Peyer's patch (tissue), 4 donors: ENCODE measurements around the gene OR1L8. TPM values are rescaled to one million over a fixed set of nuclear protein-coding genes. Genes with fewer than 3 reads are reported as not detected.
"Not testable (repeated sequence)": the region's sequence is repeated elsewhere in the genome, so short reads cannot be mapped to it uniquely, and the experiment has no call there.

Experiments
- DNase-seq, 3 donors: peaks; one replicate each; pipeline ENCODE4 v3.0.0-alpha.2; 2017 to 2019
- H3K27ac ChIP-seq, 4 donors: fragments of 200-600 bp; sonication (generic); one replicate each; pipeline ENCODE4 v1.5.1; 2016 to 2019
- H3K27me3 ChIP-seq, 2 donors: fragments of 200-600 bp; sonication (generic); one replicate each; pipeline ENCODE4 v1.5.1; 2019
- H3K36me3 ChIP-seq, 3 donors: fragments of 200-600 bp; sonication (generic); one replicate each; pipeline ENCODE4 v1.5.1; 2016 to 2019
- H3K4me1 ChIP-seq, 4 donors: fragments of 200-600 bp; sonication (generic); one replicate each; pipeline ENCODE4 v1.5.1; 2016 to 2019
- H3K4me3 ChIP-seq, 4 donors: fragments of 200-600 bp; sonication (generic); 1 replicate in 3 of 4; 2 replicates in 1 of 4; pipeline ENCODE4 v1.5.1; 2016 to 2019; ENCODE audit warnings: mild to moderate bottlenecking in 1 of 4
- H3K9me3 ChIP-seq, 4 donors: fragments of 200-600 bp; sonication (generic); one replicate each; pipeline ENCODE4 v1.5.1; 2016 to 2019; ENCODE audit warnings: mild to moderate bottlenecking in 1 of 4
- CTCF ChIP-seq, 6 experiments: fragments of 450-650 bp in 4 of 6; fragments of 200-600 bp in 2 of 6; sonication (generic) in 1 of 6; IDR thresholded peaks; one replicate each; pipeline ENCODE4 v1.5.1; 2017 to 2019; ENCODE audit warnings: antibody characterized with exemption in 6 of 6, mild to moderate bottlenecking in 3 of 6, moderate library complexity in 1 of 6
- POLR2A ChIP-seq, 2 donors: fragments of 450-650 bp; IDR thresholded peaks; one replicate each; pipeline ENCODE4 v1.5.1; 2017; ENCODE audit warnings: antibody characterized with exemption in 2 of 2, mild to moderate bottlenecking in 2 of 2, moderate library complexity in 2 of 2
- total RNA-seq, 4 donors: library from RNA; depleted of rRNA; stranded (reverse); fragments of >200 nt; gene quantifications; one replicate each; pipeline ENCODE4 v1.1.0, GENCODE V29; 2016

Gene OR1L8
- not detected for total RNA-seq

- not testable (repeated sequence) for H3K36me3 ChIP-seq, H3K27ac ChIP-seq, H3K4me1 ChIP-seq, DNase-seq, H3K9me3 ChIP-seq, H3K4me3 ChIP-seq, H3K27me3 ChIP-seq
These were observed at the start of gene OR1L8 for GRCh38 chr9:122583284-122583683. Gene OR1L8, minus strand, starts transcription at chr9:122583384. Its CDS starts 14,907 bp downstream, at chr9:122568477.

- Histone ChIP-seq H3K36me3 (no peaks in the 10 kb centered on the region), H3K4me3 (no peak overlapping the region), H3K27me3 (no peaks in the 10 kb centered on the region), H3K9me3 (no peaks in the 10 kb centered on the region), H3K27ac (no peak overlapping the region), H3K4me1 (no peaks in the 10 kb centered on the region)
- DNase-seq: no peak
- no peak for TF ChIP-seq CTCF (IDR thresholded peaks at IDR 0.05)
- no peak for TF ChIP-seq POLR2A (IDR thresholded peaks at IDR 0.05)
These were observed 36.8 kb upstream of the OR1L8 start for GRCh38 chr9:122619996-122620395.

- no peak within 1 kb of the TSS for H3K4me3 ChIP-seq
- DNase-seq: no peak
- no peak within 1 kb of the TSS for H3K27ac ChIP-seq
- no peaks in the 10 kb centered on the region for H3K27me3 ChIP-seq
- H3K9me3 ChIP-seq: no peaks in the 10 kb centered on the region
- H3K4me1 ChIP-seq: no peaks in the 10 kb centered on the region
- H3K36me3 ChIP-seq: no peaks in the 10 kb centered on the region
- TF ChIP-seq CTCF (IDR thresholded peaks at IDR 0.05) (no peak), POLR2A (IDR thresholded peaks at IDR 0.05) (no peak)
These were observed 31.2 kb upstream of the OR1L8 start, which contains the start of gene OR1Q1 for GRCh38 chr9:122614362-122614761. Gene OR1Q1, plus strand, starts transcription at chr9:122614738. Its CDS starts 0 bp downstream, at chr9:122614738.

GRCh38 chr9:122609804-122610203 lies 26.6 kb upstream of the OR1L8 start:
- Histone ChIP-seq H3K4me3 (no peak overlapping the region), H3K36me3 (no peaks in the 10 kb centered on the region), H3K27ac (no peak overlapping the region), H3K4me1 (no peaks in the 10 kb centered on the region), H3K9me3 (no peaks in the 10 kb centered on the region), H3K27me3 (no peaks in the 10 kb centered on the region)
- TF ChIP-seq CTCF (IDR thresholded peaks at IDR 0.05) (no peak), POLR2A (IDR thresholded peaks at IDR 0.05) (no peak)
- DNase-seq: no peak

GRCh38 chr9:122606587-122606986 lies 23.4 kb upstream of the OR1L8 start:
- DNase-seq: no peak
- no peaks in the 10 kb centered on the region for H3K27me3 ChIP-seq
- H3K27ac ChIP-seq: no peak overlapping the region
- H3K9me3 ChIP-seq: no peaks in the 10 kb centered on the region
- no peaks in the 10 kb centered on the region for H3K4me1 ChIP-seq
- no peak for TF ChIP-seq CTCF (IDR thresholded peaks at IDR 0.05)
- no peak for TF ChIP-seq POLR2A (IDR thresholded peaks at IDR 0.05)
- H3K36me3 ChIP-seq: no peaks in the 10 kb centered on the region
- no peak overlapping the region for H3K4me3 ChIP-seq

GRCh38 chr9:122605691-122606090 lies 22.5 kb upstream of the OR1L8 start:
- Histone ChIP-seq H3K27me3 (no peaks in the 10 kb centered on the region), H3K4me1 (no peaks in the 10 kb centered on the region), H3K4me3 (no peak overlapping the region), H3K9me3 (no peaks in the 10 kb centered on the region), H3K36me3 (no peaks in the 10 kb centered on the region), H3K27ac (no peak overlapping the region)
- DNase-seq: no peak
- TF ChIP-seq CTCF (IDR thresholded peaks at IDR 0.05) (no peak), POLR2A (IDR thresholded peaks at IDR 0.05) (no peak)
